OCI-M2 (cell line): ENCODE results near the gene SPEM2.
A peak's percentile ranks its signal among the peaks of the same experiment; 100 is the strongest.
"Not testable (repeated sequence)": the region's sequence is repeated elsewhere in the genome, so short reads cannot be mapped to it uniquely, and the experiment has no call there.

Experiments used
- DNase-seq: peaks from one replicate; lab custom pipeline; 2025; ENCODE audit not compliant: unreplicated experiment; lab: John Stamatoyannopoulos, UW

The SPEM2 gene

GRCh38 chr17:7468804-7469389 is 43.5 kb downstream of the SPEM2 start:
- no peak for DNase-seq

DNA sequence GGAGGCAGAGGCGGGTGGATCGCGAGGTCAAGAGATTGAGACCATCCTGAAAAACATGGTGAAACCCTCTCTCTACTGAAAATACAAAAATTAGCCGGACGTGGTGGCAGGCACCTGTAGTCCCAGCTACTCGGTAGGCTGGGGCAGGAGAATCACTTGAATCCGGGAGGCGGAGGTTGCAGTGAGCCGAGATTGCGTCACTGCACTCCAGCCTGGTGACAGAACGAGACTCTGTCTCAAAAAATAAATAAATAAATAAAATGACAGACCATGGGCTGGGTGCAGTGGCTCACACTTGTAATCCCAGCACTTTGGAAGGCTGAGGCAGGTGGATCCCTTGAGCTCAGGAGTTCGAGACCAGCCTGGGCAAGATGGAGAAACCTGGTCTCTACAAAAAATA is 44.4 kb downstream of the SPEM2 start:
- DNase-seq: not testable (repeated sequence)

- DNase-seq: not testable (repeated sequence)
These were observed 45.1 kb downstream of the SPEM2 start for GRCh38 chr17:7470457-7470973.

GRCh38 chr17:7471729-7472128 is 46.3 kb downstream of the SPEM2 start:
- no peak for DNase-seq

DNA sequence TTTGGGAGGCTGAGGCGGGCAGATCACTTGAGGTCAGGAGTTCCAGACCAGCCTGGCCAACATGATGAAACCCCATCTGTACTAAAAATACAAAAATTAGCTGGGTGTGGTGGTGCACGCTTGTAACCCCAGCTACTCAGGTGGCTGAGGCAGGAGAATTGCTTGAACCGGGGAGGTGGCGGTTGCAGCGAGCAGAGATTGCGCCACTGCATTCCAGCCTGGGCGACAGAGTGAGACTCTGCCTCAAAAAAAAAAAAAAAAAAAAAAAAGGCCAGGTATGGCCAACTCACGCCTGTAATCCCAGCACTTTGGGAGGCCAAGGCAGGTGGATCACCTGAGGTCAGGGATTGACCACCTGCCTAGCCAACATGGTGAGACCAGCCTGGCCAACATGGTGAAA is 49.4 kb downstream of the SPEM2 start:
- DNase-seq: not testable (repeated sequence)

DNA sequence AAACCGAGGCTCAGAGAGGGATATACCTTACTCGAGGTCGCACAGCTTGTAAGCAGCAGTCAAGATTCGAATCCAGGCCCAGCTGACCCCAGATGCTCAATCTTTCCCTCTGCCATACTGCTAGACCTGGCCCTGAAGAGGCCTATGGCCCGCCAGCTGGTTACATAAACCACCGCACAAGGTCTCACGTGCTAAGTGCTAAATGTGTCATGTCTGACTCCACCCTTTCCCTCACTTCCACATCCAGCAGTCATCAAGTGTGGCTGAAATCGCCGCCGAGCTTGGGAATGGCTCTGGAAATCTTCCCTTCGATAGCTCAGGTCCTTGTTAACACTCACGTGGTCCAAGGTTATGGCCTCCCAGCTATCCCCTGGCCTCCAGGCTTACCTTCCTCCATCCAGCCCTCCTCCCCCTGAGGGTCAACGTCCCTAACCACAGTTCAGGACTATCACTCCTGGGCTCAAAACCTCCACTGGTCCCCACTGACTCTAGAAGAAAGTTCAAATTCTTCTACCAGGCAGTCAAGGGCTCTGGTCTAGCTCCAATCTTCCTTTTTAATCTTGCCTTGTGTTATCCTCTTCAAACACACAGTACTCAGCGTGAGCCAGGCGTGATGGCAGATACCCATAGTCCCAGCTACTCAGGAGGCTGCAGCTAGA is 50.5 kb downstream of the SPEM2 start:
- peak; percentile 62 for DNase-seq

DNA sequence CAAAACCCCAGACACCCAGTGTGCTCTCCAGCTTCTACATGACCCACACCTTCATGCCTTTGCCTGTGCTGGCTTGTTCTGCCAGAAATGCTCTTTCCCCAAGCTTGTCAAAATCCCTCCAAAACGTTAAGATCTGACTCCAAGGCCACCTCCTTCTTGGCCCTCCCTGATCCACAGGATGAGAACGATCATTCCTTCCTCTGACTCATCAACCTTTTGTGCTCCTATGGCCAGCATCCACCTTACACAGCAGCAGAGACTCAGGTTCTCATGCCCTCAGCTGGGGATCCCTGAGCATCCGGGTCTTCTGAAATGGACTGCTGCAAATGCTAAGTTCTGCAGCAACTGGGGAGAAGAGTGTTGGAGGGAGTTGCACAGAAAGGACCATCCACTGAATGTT is 51.1 kb downstream of the SPEM2 start:
- no peak for DNase-seq

GRCh38 chr17:7476951-7477350 is 51.5 kb downstream of the SPEM2 start:
- DNase-seq: no peak
